ENCODE measurements around the gene BDNF. TPM values are rescaled to one million over a fixed set of nuclear protein-coding genes. Genes with fewer than 3 reads are reported as not detected.

BDNF gene
- polyA plus RNA-seq, 1 donor, result 1.5 TPM

Other genes with a start within 250 kb of the BDNF start
- gene LGR4, start 227.7 kb downstream of the BDNF start, polyA plus RNA-seq (ENCODE audit: insufficient read length), result 152 TPM
- 30.5 TPM for gene LIN7C, start 193.7 kb downstream of the BDNF start, polyA plus RNA-seq (ENCODE audit: insufficient read length)

All from left kidney (tissue), 1 donor.